OCI-LY7 (cell line): ENCODE results near the gene EIF2S2. TPM values are rescaled to one million over a fixed set of nuclear protein-coding genes. Genes with fewer than 3 reads are reported as not detected.

Experiments used
- BruUV-seq: library from RNA; stranded (reverse); fragments of 400-500 nt; replicated peaks from 2 replicates; lab custom pipeline; 2021; lab: Mats Ljungman, UMichigan
- CTCF ChIA-PET: fragments of 300-600 bp; sonication (Branson Sonifier 250); formaldehyde crosslinking; loops from one replicate; lab custom pipeline; 2022; ENCODE audit warnings: antibody characterized with exemption; ENCODE audit not compliant: unreplicated experiment; lab: Charles Lee
- POLR2A ChIA-PET: fragments of 300-600 bp; sonication (Branson Sonifier 250); formaldehyde crosslinking; loops from one replicate; lab custom pipeline; 2022; ENCODE audit warnings: antibody characterized with exemption; lab: Charles Lee
- DNase-seq: peaks from one replicate; pipeline ENCODE4 v3.0.0-alpha.2; 2015; ENCODE audit warnings: low spot score
- H2AFZ ChIP-seq: fragments of 200-600 bp; sonication (generic), shearing (Covaris generic); 2 replicates; pipeline ENCODE4 v1.6.1; 2014; ENCODE audit warnings: mild to moderate bottlenecking, antibody characterized with exemption, low read length, moderate library complexity
- H3K27ac ChIP-seq: fragments of 200-600 bp; sonication (generic); 2 replicates; pipeline ENCODE4 v1.5.1; 2014; ENCODE audit warnings: mixed run types, low read depth, mild to moderate bottlenecking, moderate library complexity, low read length, inconsistent platforms; ENCODE audit not compliant: poor library complexity, severe bottlenecking
- H3K36me3 ChIP-seq: fragments of 200-600 bp; sonication (generic); 2 replicates; pipeline ENCODE4 v1.6.1; 2014; ENCODE audit warnings: mild to moderate bottlenecking, antibody characterized with exemption, low read length, moderate library complexity, mixed read lengths; ENCODE audit not compliant: insufficient read depth
- H3K4me1 ChIP-seq: fragments of 200-600 bp; sonication (generic); 2 replicates; pipeline ENCODE4 v1.5.1; 2014; ENCODE audit warnings: mild to moderate bottlenecking, low read length; ENCODE audit not compliant: insufficient read depth, poor library complexity, severe bottlenecking
- H3K4me2 ChIP-seq: fragments of 200-600 bp; sonication (generic); 2 replicates; pipeline ENCODE4 v1.6.1; 2014; ENCODE audit warnings: mild to moderate bottlenecking, low read length
- H3K4me3 ChIP-seq: fragments of 200-600 bp; sonication (generic); 2 replicates; pipeline ENCODE4 v1.5.1; 2014; ENCODE audit warnings: mild to moderate bottlenecking, low read depth, low read length; ENCODE audit not compliant: poor library complexity, severe bottlenecking
- H3K79me2 ChIP-seq: fragments of 200-600 bp; sonication (generic); 2 replicates; pipeline ENCODE4 v1.6.1; 2016; ENCODE audit warnings: low read depth, mild to moderate bottlenecking, low read length, moderate library complexity, mixed read lengths; ENCODE audit not compliant: insufficient read depth
- H3K9me2 ChIP-seq: fragments of 200-600 bp; sonication (generic); 2 replicates; pipeline ENCODE4 v1.6.1; 2016; ENCODE audit warnings: mild to moderate bottlenecking, low read length, mixed read lengths; ENCODE audit not compliant: insufficient read depth
- H3K9me3 ChIP-seq: fragments of 200-600 bp; sonication (generic); 2 replicates; pipeline ENCODE4 v1.6.1; 2014; ENCODE audit warnings: mild to moderate bottlenecking, mixed run types, low read length, mixed read lengths
- H4K20me1 ChIP-seq: fragments of 200-600 bp; sonication (generic); 2 replicates; pipeline ENCODE4 v1.6.1; 2014; ENCODE audit warnings: mild to moderate bottlenecking, antibody characterized with exemption, low read length, moderate library complexity, mixed read lengths; ENCODE audit not compliant: insufficient read depth
- CTCF ChIP-seq: fragments of 200-600 bp; sonication (generic); conservative IDR thresholded peaks from 2 replicates; pipeline ENCODE4 v1.5.1; 2014; ENCODE audit warnings: mild to moderate bottlenecking, antibody characterized with exemption, low read length, moderate library complexity, mixed read lengths
- EZH2phosphoT487 ChIP-seq: fragments of 200-600 bp; sonication (generic); IDR thresholded peaks from 2 replicates; pipeline ENCODE4 v1.6.1; 2018; ENCODE audit warnings: low read depth, borderline replicate concordance, mild to moderate bottlenecking, mixed run types, antibody characterized with exemption, low read length, moderate library complexity, mixed read lengths
- intact Hi-C: fragments of 100-400 bp; cut with micrococcal nuclease; formaldehyde crosslinking; loops from one replicate; pipeline ENCODE4 v1.10.0; 2022; ENCODE audit not compliant: unreplicated experiment
- total RNA-seq, 2 experiments: library from RNA; depleted of rRNA in 1 of 2; stranded (reverse); fragments of >200 nt in 1 of 2; shearing (Covaris generic) in 1 of 2; gene quantifications; 2 replicates each; pipeline ENCODE4 v1.2.3, GENCODE V29; 2014 to 2022

The EIF2S2 gene
- total RNA-seq, 2 experiments from 2014 or later = 104 to 130 TPM

DNA sequence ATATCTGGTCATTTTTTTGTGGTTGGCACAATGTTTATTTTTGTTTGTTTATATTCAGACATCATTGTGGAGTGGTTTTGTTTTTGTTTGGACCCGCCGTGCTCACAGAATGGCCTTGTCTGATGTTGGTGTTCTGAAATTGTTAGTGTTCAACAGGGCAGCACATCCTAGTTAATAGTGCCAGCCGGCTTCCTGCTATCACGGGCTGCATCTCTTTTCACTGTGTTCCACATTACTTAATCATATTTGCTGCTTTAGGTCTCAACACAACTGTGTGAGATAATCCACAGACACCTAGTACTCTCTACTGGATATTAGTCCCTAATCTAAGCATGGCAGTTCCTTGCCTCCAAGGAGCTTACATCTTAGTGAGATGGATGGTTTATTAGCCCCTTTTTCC is 2.8 kb upstream of the EIF2S2 start:
- ChIA-PET CTCF (no interaction called here), POLR2A (no interaction called here)
- H3K9me2 ChIP-seq = no peaks in the 10 kb centered on the region
- H3K4me3 ChIP-seq = no peak overlapping the region
- H3K36me3 ChIP-seq = peaks cover 19% of the 10 kb centered on the region
- H3K4me2 ChIP-seq = no peak overlapping the region
- TF ChIP-seq EZH2phosphoT487 (no peak), CTCF (no peak)
- intact Hi-C loops = loop anchor here (5.0 kb wide), 2 partner anchors 303 to 428 kb away; partner anchors contain the start of genes CHMP4B and E2F1
- H3K27ac ChIP-seq = no peak overlapping the region
- peaks cover 12% of the 10 kb centered on the region for H3K4me1 ChIP-seq
- H3K9me3 ChIP-seq = no peaks in the 10 kb centered on the region
- H2AFZ ChIP-seq = no peak overlapping the region
- H4K20me1 ChIP-seq = peaks cover 10% of the 10 kb centered on the region; the same call in 1 of the 2 replicates
- H3K79me2 ChIP-seq = peaks cover 22% of the 10 kb centered on the region
- BruUV-seq = no TSS peak
- DNase-seq = no peak

- POLR2A ChIA-PET = interaction anchor here (0.6 to 1.6 kb wide), 20 partner anchors 9 to 608 kb away, joined by 3 to 9 read pairs (median 4); no protein-coding TSS in a partner anchor
- H3K9me3 ChIP-seq = no peaks in the 10 kb centered on the region
- peak overlapping the region; percentile 68 for H3K4me2 ChIP-seq
- peaks cover 29% of the 10 kb centered on the region for H4K20me1 ChIP-seq
- H3K9me2 ChIP-seq = no peaks in the 10 kb centered on the region
- H3K36me3 ChIP-seq = peaks cover 40% of the 10 kb centered on the region
- peak overlapping the region; percentile 85 for H2AFZ ChIP-seq
- TSS peak; percentile 100 for BruUV-seq
- H3K27ac ChIP-seq = peak overlapping the region; percentile 60
- H3K4me1 ChIP-seq = peaks cover 34% of the 10 kb centered on the region
- CTCF ChIA-PET = interaction anchor here (0.5 to 1.0 kb wide), 2 partner anchors 229 to 236 kb away, joined by 3 read pairs; no protein-coding TSS in a partner anchor
- H3K79me2 ChIP-seq = peaks cover 44% of the 10 kb centered on the region
- peak overlapping the region; percentile 98 for H3K4me3 ChIP-seq
- intact Hi-C loops = loop anchor here (1.0 to 5.0 kb wide), 4 partner anchors 12 to 425 kb away; partner anchors contain the start of genes CHMP4B, E2F1 and RALY
- no peak for DNase-seq
- TF ChIP-seq CTCF (no peak), EZH2phosphoT487 (no peak)
Observed at GRCh38 chr20:34112600-34113101, 608 bp upstream of the EIF2S2 start.
